Muscle of back (tissue), 11 donors: ENCODE data around the gene LIPA. TPM values are rescaled to one million over a fixed set of nuclear protein-coding genes. Genes with fewer than 3 reads are reported as not detected.
"Not testable (repeated sequence)": the region's sequence is repeated elsewhere in the genome, so short reads cannot be mapped to it uniquely, and the experiment has no call there.

ENCODE experiments used
- DNase-seq, 3 donors: peaks; one replicate each; pipeline versions ENCODE4 v3.0.0 to v3.0.0-alpha.2; 2013
- polyA plus RNA-seq, 10 donors: library from polyadenylated mRNA; unstranded; fragments of 120-200 nt; gene quantifications; one replicate each; pipeline ENCODE4 v1.2.1, GENCODE V29; 2013; ENCODE audit not compliant: insufficient read length in 10 of 10

LIPA gene
- polyA plus RNA-seq, 10 donors = 31.8 to 48.9 (median 35.4) TPM

DNA sequence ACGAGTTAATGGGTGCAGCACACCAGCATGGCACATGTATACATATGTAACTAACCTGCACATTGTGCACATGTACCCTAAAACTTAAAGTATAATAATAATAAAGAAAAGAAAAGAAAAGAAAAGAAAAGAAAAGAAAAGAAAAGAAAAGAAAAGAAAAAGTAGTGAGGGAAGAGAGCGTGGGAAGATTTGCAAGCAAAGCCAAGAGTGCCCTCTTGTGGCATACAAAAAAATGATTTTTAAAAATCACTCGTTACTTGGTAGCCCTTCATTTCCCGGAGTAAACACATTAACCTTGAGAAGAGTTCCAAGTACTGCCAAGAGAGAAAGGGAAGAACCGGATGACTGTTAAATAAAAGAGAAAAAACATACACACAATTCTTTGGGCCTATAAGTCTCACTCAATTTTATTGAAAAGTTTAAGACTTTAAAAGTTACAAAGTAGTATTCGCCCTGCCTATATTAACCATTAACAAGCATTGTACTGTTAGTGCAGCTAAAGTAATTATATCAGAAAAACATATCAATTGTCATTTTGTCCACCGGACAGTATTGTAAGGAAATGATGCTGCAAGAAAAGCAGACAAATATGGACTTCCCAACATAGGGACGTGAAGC lies 38.3 kb downstream of the LIPA start:
- DNase-seq = peak in 2 of 3 donors; percentile 49 to 68

- DNase-seq = no peak
Observed at GRCh38 chr10:89210794-89211425, 40.7 kb downstream of the LIPA start.

DNA sequence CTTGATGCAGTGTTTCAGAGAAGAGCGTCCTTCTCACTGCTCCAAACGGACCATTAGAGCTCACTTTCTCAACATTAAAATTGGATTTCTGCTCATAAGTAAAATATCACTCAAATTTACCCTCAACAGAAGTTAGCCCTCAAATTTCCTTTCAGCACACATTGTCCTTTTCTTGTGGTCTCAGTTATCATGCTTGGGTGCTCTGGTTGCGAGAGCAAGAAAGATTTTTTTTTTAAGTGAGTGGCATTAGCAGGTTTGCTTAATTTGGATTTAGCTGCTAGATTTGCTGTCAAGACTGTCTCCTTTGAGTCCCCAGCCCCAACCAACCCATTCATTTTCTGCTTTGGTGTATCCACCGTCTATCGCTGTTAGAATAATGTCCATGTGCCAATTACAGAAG lies 41.9 kb downstream of the LIPA start:
- no peak for DNase-seq

DNA sequence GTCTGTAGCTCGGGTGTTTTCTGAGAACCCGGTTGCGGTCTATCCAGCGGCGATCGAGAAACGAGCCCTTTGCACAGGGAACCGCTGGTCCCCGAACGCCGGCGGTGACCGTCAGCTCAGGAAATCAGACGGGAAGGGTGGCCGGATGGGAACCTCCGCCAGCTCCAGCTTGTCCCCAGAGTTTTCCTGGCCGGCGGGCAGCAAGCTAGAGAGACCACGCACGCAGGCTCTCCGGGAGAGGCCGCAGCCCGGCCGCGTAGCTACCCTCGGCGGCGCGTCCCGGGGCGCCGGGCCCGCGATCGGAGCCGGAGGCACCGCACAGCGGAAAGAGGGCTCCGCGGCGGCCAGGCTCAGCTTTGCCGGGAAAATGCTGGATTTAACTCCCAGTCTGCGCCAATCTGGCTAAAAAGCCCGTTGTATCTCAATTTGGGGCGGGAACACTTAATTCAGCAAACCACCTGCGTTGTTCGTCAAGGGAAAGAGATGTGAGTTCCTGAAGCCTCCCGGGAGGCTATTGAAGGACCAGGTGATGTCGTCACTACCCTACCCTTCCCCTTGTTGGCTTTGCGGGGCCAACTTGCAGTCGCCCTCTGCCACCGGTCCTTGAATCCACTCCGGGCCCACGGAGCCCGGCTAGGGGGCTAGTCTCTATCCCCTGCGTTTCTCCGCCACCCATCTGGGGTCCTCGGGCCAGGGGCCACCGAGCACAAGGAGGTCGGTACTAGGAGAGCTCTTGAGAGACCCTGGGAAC lies 43.6 kb downstream of the LIPA start:
- DNase-seq = peak in 1 of 3 donors; percentile 84

GRCh38 chr10:89207181-89207800 lies 44.3 kb downstream of the LIPA start, which contains the start of gene CH25H:
Gene CH25H (minus strand): TSS chr10:89207317. CDS start chr10:89207292, 25 bp downstream.
- DNase-seq = peak; percentile 84 to 93 (median 86)

GRCh38 chr10:89206402-89207180 lies 45.0 kb downstream of the LIPA start:
- no peak for DNase-seq

DNA sequence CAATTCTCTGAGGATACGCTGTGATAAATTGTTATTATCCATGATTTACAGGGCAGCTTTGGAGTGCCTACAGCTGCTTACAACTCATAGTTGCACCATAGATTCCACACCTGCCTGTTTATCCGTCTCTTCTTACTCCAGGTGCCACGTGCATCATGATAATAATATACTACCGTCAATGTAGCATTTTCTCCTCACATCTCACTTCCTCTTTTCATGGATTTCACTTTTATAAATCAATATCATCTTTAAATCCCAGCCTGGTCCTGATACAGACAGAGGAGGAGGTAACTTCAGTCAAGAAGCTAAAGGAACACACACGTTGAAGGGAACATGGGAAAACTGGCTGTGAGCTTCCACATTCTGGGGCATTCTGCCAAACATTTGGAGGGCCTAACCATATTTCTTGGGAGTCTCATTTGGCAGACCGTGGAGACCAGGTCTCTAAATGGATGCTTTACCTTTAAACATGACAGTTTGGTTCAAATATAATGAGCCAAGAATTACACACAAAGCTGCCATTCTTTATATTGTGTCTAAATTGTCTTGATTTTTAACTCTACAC lies 46.9 kb downstream of the LIPA start:
- no peak for DNase-seq

GRCh38 chr10:89203237-89203636 lies 48.3 kb downstream of the LIPA start:
- DNase-seq = no peak

- DNase-seq = no peak
Observed at GRCh38 chr10:89202033-89202425, 49.5 kb downstream of the LIPA start.

- no peak for DNase-seq
Observed at GRCh38 chr10:89201345-89202032, 50.1 kb downstream of the LIPA start.

DNA sequence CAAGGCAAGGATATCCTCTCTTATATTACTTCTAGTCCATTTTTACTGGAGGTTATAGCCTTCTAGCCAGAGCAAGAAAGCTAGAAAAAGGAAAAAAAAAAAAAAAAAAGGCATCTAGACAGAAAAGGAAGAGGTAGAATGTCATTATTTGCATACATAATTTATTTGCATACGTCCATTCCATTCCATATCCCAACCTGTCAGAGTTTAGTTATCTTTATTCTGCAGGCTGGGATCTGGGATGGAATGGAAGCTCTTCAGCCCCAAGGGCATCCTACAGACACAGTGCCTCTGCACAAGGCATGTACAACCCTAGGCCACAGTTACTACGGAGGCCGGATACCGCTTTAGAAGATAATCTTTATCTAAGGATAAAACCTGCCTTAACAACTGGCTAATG lies 54.1 kb downstream of the LIPA start:
- DNase-seq = no peak

GRCh38 chr10:89191301-89191700 lies 60.3 kb downstream of the LIPA start:
- DNase-seq = not testable (repeated sequence)

DNA sequence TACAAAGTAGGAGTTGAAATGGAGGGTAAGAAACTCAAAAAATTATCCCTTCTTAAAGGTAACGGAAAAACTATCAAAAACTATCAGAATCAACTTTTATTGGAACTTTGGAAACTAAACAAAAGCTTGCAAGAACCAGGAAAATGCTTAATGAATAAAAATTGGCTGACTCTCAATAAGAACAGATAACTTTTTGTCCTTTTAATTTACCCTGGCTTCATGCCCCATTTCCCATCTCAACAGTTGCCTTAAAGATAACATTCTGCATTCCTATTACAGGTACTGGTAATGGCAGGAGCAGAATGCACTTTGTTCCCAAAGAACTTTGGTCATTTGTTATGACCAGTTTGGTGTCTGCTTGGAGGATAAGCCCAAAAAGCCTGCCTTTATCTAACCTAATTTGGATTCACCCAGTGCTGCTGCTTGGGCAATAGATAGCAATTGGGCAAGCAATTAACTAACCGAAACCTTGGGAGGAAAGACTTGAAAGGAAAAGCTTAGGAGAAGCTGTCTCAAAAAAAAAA lies 62.3 kb downstream of the LIPA start:
- DNase-seq = no peak

- DNase-seq = no peak
Observed at GRCh38 chr10:89185658-89186057, 65.9 kb downstream of the LIPA start.

GRCh38 chr10:89184638-89185037 lies 66.9 kb downstream of the LIPA start:
- no peak for DNase-seq

- no peak for DNase-seq
Observed at GRCh38 chr10:89183571-89183970, 68.0 kb downstream of the LIPA start.

DNA sequence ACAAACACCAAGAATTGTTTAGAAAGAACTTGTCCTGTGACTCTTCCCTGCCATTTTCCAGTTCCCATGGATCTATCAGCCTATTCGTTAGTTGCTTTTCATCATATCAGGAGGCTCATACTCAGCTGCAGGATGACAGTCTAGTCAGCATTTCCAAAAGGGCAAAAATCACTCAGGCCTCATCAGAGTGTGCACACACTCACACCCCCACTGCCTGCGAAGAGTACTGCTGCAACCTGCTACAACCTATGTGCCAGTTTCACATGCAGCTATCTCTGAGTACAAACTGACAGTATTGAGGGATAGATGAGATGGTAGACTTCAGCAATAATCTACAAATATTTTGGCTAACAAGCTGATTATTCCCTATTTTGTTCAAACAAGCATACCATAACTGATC lies 68.7 kb downstream of the LIPA start:
- DNase-seq = no peak

GRCh38 chr10:89175816-89176215 lies 75.8 kb downstream of the LIPA start:
- DNase-seq = no peak

- no peak for DNase-seq
Observed at GRCh38 chr10:89173075-89173474, 78.5 kb downstream of the LIPA start.

DNA sequence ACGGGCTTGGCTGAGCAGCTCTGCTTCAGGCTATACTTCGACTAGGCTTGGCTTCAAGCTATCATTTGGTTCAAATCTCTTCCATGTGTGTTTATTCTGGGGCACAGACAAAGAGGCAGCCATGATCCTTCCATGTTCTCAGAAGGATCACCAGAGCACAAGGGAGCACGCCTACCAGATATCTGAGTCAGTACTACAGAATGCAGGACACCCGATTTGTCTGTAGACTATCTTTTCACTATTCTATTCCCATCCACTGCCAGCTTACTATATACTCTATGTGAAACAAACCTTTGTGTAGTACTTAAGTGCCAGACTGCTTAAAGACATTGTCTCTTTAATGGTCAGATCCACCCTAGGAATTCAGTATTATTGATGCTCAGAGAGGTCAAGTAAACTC lies 79.6 kb downstream of the LIPA start:
- no peak for DNase-seq
